HG03378 (cell line): ENCODE measurements around the gene TRA2A.
"Not testable (repeated sequence)": the region's sequence is repeated elsewhere in the genome, so short reads cannot be mapped to it uniquely, and the experiment has no call there.

Experiments
- ATAC-seq: cut with Tn5 transposase; IDR thresholded peaks from one replicate; pipeline ENCODE4 v1.9.1; 2021; ENCODE audit warnings: mild to moderate bottlenecking, moderate library complexity; ENCODE audit not compliant: unreplicated experiment

Gene TRA2A

DNA sequence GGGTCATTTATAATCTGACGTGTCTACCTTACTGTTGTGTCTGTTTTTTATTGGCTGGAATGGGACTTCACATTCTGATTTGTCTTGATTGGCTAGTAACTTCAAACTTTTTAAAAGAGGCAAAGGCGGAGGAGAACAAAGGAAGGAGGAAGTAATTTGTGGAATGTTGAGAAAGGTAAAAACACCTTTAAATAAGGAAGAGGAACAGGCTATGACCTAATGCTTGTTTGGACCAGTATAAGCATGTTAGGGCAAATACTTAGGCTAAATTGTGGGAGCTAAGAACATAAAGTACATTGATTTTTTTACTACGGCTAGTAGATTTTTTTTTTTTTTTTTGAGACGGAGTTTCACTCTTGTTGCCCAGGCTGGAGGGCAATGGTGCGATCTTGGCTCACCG is 18.0 kb downstream of the TRA2A start:
- ATAC-seq: not testable (repeated sequence)

DNA sequence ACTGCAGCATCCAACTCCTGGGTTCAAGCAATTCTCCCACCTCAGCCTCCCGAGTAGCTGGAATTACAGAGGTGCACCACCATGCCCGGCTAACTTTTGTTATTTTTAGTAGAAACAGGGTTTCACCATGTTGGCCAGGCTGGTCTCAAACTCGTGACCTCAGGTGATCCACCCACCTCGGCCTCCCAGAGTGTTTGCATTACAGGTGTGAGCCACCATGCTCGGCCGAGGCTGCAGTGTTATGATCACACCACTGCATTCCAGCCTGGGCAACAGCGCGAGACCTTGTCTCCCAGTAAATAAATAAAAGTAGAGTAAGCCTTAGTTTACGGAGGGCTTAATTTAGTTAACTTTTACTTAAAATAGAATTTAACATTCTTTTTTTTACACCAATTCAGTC is 37.8 kb downstream of the TRA2A start:
- no peak for ATAC-seq

DNA sequence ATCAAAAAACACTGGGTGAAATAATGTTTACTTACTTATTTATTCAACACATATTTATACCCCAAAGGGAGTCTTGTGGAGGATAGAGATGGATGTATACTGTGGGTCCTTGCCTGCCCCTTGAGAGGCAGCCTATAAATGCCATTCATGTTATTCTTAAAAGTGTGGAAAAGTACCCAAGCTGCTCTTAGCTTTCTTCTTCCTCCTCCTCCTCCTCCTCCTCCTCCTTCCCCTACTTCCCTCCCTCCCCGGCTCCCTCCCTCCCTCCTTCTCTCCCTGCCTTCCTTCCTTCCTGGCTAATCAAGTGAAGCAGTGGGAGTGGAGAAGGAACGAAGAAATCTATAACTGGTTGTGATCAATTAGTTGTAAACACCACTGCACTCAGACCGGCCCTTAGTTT is 40.3 kb downstream of the TRA2A start:
- no peak for ATAC-seq

DNA sequence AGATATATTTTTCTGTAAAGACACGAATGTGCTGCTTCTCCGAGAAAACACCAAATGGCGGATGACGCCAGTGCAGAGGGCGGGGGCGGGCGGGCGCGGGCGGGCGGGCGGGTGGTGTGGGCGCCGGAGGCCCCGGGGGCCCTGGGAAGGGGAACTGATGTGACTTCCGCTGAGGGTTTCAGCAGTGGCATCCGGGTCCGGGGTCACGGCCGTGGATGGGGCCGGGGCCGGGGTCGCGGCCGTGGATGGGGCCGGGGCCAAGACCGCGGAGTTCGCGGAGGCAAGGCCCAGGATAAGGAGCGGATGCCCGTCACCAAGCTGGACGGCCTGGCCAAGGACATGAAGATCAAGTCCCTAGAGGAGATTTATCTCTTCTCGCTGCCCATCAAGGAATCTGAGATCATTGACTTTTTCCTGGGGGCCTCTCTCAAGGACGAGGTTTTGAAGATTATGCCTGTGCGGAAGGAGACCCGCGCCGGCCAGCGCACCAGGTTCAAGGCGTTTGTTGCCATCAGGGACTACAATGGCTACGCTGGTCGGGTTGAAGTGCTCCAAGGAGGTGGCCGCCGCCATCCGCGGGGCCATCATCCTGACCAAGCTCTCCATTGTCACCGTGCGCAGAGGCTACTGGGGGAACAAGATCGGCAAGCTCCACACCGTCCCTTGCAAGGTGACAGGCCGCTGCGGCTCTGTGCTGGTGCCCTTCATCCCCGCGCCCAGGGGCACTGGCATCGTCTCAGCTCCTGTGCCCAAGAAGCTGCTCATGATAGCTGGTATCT is 41.2 kb downstream of the TRA2A start:
- ATAC-seq: no peak

DNA sequence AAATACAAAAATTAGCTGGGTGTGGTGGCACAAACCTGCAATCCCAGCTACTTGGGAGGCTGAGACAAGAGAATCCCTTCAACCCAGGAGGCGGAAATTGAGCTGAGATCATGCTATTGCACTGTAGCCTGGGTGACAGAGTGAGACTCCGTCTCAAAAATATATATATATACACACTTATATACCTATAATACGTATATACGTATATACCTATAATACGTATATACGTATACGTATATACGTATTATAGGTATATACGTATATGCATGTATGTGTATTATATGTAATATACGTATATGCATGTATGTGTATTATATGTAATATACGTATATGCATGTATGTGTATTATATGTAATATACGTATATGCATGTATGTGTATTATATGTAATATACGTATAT is 43.1 kb downstream of the TRA2A start:
- ATAC-seq: not testable (repeated sequence)

DNA sequence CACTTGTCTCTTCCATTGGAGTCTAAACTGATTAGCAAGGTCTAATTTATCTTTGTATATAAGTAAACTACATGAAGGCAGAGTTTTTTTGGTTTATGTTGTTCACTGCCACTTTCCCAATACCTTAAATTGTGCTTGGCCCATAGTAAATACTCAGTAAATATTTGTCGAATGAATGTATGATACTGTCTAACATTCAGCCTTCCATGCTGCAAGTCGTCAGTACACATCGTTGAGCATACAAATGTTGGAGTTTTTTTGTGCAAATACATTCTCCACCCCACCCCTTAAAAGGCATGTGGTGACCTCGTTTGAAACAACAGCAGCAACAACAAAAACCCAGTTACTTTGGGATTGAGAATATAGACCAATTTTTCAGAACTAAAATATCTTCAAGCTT is 44.1 kb downstream of the TRA2A start:
- no peak for ATAC-seq

DNA sequence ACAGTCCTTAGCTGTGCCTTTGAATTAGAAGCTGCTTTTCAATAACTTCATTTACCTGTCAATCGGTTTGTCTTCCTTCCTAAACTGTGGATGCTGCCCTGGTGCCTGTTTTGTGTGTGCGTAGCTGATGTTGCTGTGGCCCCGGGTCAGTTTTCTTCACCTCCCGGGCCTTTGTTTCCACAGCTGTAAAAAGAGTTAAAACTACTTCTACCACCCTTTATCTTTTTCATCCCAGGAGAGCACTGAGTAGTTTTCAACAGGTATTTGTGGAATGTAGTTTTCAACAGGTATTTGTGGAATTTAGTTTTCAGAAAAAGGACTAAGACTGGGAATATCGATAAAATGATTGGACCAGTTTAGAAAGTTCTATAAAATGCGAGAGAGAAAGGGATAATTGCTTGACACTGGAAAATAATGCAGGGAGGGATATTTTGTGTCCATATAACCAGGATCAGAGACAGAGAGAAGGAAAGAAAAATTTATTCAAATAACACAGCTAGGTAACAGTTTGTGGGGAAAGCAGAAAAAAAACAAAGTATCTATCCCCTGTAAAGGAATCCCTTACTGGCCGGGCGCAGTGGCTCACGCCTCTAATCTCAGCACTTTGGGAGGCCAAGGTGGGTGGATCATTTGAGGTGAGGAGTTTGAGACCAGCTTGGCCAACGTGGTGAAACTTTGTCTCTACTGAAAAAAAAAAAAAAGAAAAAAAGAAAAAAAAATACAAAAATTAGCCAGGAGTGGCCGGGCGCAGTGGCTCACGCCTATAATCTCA is 45.6 kb downstream of the TRA2A start:
- no peak for ATAC-seq

DNA sequence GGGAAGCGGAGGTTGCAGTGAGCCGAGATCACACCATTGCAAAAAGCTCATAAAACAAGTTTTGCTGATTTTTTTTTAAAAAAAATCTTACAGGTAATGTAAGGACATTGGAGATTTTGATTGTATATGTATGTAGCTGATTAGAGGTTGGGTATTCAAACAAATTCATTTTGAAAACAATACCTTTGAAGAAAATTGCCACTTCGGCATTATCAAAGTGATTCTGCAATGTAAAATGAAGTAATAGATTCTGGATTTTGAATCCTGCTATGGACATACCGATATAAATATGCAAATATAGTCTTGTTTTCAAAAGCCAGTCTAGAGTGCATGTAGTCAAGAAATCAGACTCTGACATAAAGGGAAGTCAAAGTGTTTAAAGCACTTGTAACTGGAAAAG is 49.1 kb downstream of the TRA2A start:
- no peak for ATAC-seq

DNA sequence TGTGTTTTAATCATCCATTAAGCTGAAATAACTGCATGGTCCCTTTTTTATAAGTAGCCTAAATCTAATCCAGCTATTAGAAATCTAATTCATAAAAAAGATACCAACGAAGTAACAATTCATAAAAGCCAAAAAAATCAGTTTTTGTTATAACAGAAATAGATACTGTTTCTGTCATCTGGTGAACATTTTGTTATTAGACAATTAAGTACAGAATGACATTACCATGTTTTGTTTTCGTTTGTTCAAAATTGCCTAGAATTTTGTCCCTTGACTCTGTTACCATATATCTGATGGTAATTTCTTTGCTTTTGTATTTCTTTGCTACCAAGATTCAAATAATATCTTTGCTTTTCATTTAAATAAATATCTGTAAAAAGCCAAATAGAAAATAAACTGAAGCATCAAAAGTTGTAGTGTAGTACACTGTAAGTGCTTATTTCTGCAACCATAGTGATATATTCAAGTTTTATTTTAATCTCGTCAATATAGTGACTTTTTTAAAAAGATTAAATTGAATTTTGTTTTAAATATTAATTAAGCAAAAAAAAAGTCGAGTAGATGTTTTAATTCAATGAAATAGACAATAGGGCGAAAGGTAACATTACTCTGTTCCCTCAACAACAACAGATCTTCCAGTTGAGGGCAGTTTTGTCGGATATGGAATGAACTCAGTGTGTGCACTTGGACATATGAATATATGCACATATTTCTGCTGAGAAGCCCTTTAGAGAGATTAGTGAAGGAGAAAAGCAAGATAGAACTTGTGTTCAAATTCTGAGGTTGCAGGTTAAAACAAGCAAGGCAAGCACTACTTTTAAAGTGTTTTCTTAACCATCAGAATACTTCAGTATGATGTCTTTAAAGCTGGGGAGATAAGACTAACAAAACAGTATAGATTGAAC is 53.6 kb downstream of the TRA2A start:
- ATAC-seq: no peak

DNA sequence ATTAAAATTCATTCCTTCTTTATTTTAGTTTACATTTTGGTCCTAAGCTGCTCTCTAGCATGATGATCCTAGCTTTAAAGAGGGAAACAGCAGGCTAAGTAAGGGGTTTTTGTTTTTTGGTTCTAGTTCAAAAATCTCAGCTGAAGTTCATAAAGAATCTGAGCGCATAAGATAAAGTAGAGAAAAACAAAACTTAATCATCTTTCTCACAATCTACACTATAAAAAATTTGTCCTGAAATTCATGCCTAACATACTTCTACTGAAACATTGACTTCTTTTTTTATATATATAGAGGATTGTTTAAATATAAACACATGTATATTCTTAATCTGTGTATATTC is 54.7 kb downstream of the TRA2A start:
- ATAC-seq: no peak

DNA sequence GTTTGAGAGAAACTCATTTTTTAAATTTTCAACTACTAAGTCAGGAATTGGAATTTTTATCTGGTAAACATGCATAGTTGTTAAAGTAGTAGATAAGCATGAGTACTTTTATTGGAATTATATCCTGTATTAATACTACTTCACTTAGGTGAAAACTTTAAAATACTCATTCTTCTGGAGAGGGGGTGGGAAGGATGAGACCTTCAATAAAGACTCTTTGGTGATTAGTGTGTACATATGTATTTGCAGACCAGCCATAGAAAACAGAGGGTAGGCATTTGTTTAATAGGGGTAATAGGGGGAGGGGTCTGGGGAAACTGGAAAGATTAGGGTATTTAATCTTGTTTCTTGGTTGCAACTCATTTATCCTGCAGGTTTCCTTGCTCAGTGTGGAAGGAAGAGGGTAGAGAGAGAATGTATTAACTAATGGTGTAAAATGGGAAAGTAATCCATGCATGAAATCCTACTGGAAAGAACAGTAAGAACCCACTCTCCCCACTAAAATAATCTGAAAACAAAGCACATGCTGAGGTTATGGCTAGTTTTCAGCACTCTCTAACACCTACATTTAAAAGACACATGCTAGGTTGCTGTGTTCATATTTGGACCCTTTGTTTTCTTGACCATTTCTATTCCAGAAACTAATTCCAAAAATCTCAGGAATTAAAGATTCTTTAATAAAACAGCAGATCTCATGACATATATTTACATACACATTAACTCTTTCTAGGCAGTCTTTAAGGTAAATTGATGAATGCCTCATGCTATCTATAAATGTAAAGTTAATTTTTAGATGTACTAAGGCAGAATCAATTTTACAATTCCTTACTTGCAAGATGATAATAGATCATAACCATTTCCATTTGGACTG is 55.3 kb downstream of the TRA2A start:
- no peak for ATAC-seq

DNA sequence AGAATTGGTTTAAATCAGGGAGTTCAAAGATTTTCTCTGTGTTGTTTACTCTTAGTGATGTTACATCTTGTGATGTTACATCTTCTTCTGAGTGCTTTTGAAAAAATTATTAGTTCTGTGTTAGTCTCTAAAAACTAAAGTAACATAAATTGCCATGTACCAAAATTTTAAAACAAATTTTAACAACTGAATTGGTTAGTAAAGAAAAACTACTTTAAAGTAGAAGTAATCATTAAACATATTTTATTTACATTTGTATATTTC is 56.3 kb downstream of the TRA2A start:
- ATAC-seq: no peak

DNA sequence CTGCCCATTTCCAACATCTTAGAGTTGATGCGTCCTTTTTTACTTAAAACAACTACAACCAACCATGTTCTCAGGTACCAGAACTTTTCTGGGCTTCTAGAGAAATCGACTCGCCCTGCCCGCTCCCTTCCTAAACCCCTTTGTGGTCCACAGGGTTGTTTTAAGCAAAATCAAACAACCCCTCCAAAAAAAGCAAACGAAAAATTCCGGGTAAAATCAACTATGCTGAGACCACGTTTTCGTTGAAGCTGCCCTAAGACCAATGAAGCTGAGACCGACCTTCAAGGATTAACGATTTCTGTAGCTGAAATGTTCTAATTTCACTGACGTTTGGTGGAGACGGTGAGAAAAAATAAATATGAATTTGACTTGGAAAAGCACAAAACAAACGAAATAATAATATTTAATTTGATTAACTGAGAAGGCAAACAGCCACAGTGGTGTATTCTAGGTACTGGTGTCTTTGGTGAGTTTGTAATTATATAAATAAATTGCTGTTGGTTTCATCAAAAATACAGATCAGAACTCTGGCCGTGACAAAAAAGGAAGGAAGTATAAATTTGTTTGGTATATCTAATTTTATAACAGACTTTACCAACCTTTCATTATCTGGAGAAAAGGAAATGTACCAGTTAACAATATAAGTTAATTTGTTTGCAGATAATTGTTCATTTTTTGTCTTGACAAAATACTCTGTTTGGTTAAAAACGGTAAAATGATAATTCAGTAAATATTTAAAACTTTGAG is 56.8 kb downstream of the TRA2A start:
- no peak for ATAC-seq

DNA sequence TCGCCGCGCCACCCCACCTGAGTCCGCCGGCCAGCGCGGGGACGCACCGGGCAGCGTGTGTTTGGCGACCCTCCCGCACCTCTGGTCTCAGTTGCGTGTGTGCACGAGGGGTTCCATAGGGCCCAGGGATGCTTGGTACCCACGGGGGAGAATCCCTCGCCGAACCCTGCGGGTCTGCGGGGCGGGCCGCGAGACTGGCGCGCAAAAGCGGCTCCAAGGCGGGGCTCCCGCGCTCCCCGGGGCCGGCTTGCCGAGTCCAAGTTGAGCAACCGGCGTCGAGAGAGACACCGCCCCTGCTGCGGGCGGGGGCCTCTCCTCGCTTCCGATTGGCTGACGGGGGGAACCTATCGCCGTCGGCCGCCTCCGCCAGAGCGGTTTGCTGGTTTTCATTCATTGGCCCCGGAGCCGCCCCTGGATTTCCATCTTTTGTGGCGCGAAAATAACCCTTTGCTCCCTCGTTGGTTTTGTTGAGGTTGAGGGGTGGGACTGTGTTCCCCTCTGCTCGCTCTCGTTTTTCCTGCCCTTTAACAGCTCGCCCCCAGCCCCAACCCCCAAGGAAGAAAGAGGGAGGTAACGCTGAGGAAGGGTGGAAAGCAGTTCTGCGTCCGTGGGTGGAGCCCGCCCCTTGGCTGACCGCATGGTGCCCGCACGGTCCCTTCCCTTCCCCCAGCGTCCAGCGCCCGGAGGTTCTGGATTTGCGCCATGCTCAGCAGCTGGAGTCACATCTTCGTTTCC is 57.5 kb downstream of the TRA2A start:
- peak; percentile 59 for ATAC-seq

DNA sequence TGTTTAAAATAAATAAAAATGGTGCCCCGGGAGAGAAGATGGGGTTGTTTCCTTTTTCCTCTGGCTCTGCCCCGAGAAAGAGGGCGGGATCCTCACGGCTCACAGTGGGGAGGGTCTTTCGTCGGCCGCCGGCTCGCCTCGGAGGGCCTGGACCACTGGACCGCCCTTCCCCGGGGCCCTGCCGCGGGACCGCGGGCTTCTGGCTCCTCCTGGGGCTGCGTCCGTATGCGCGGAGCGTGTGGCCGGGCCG is 58.0 kb downstream of the TRA2A start:
- no peak for ATAC-seq

DNA sequence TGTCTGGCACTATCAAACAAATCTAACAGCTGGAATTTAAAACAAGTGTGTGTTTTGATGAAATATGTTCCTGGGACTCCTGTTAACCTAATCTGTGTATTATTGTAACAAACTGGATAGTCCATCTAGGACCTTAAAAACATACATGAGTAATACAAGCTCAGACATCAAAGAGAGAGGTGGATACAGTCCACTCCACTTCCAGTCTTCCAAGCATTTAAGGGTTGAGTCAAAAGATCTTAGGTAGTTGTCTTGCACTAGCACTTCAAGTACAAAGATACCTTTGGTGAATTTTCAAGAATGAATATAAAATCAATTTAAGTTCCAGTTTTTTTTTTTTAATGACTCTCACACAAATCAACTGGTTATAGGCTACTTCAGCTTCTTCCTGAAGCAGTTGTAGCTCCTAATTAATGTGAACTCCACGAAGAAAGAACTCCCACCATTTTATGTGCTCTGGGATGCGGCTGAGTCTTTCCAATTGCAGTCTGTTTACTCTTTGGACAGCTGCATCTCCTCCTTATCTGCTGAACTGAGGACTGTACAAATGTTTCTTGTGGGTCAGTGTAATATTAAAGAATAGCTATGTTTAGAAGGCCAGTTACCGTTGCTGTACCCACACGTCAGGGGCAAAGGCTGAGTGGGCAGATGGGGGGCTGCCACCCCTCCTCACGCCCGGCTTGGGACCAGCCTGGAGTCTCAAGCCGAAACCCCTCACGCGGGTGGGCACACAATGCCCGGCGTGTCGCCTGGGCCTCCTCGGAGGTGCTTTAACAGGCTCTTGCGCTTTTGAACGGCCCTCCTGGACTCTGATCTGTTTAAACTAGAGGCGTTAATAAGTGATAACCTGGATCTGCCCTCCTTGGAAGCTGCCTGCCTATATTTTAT is 58.6 kb downstream of the TRA2A start:
- ATAC-seq: no peak

DNA sequence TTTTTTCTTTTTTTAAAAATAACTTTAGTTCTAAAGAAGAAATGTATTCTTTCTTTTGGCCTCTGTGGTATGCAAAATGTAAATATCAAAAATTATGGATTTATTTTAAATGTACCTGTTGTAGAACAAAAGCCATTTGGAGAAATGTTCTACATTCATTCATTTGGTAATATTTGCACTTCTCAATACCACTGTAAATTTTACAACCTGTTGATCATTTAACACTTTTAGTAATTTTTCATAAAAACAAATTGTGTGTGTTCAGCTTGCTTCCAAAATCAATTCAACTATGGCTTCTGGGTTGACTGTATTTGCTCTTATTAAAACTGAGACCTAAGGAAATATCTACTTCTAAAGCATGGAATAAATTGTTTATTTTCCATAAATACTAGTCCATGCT is 59.2 kb downstream of the TRA2A start:
- no peak for ATAC-seq

DNA sequence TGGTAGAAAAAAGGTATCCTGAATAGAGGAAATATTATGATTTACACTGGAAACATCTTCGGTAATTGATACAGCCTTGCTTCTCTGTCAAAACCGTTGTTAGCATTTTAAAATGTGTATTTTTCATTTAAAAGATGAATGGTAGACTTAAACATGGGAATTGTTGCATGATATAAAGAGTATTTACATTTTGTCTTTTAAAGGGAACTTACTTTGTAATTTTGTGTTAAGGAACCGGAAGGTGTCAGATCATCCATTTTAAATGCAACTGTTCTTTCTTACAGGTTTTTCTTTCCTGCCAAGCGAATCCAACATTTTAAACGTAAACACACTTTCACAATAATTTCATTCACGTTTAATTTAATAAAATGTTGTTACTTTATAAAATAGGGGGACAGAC is 59.7 kb downstream of the TRA2A start:
- ATAC-seq: no peak
